Loucy (cell line): ENCODE results near the gene B3GALNT1.

ENCODE experiments used
- H2AFZ ChIP-seq: fragments of 200-600 bp; sonication (generic); 2 replicates; pipeline ENCODE4 v1.6.0; 2016; ENCODE audit warnings: antibody characterized with exemption, mild to moderate bottlenecking, low read length, moderate library complexity
- H3F3A ChIP-seq: fragments of 200-600 bp; 2 replicates; pipeline ENCODE4 v1.6.0; 2016; ENCODE audit warnings: antibody characterized with exemption, low read depth, mild to moderate bottlenecking
- H3K27me3 ChIP-seq: fragments of 200-600 bp; sonication (generic); 2 replicates; pipeline ENCODE4 v1.6.1; 2014; ENCODE audit warnings: low read length, mild to moderate bottlenecking; ENCODE audit not compliant: insufficient read depth, poor library complexity, severe bottlenecking
- H3K36me3 ChIP-seq: fragments of 200-600 bp; sonication (generic); 2 replicates; pipeline ENCODE4 v1.6.1; 2016; ENCODE audit warnings: low read length; ENCODE audit not compliant: insufficient read depth
- H3K4me1 ChIP-seq: fragments of 200-600 bp; sonication (generic); 2 replicates; pipeline ENCODE4 v1.5.1; 2014; ENCODE audit warnings: low read length, mild to moderate bottlenecking; ENCODE audit not compliant: insufficient read depth, poor library complexity, severe bottlenecking
- H3K4me2 ChIP-seq: fragments of 200-600 bp; sonication (generic); 2 replicates; pipeline ENCODE4 v1.6.0; 2014; ENCODE audit warnings: antibody characterized with exemption, low read length, low read depth, mild to moderate bottlenecking; ENCODE audit not compliant: poor library complexity, severe bottlenecking
- H3K4me3 ChIP-seq: fragments of 200-600 bp; sonication (generic); 2 replicates; pipeline ENCODE4 v1.5.1; 2014; ENCODE audit warnings: low read length, mild to moderate bottlenecking, mixed read lengths; ENCODE audit not compliant: poor library complexity, severe bottlenecking
- H3K79me2 ChIP-seq: fragments of 200-600 bp; sonication (generic); 2 replicates; pipeline ENCODE4 v1.6.1; 2014; ENCODE audit warnings: low read length; ENCODE audit not compliant: insufficient read depth
- H3K9ac ChIP-seq: fragments of 200-600 bp; sonication (generic); 2 replicates; pipeline ENCODE4 v1.6.0; 2014; ENCODE audit warnings: mild to moderate bottlenecking, low read depth, low read length, moderate library complexity; ENCODE audit not compliant: poor library complexity, severe bottlenecking
- H3K9me2 ChIP-seq: fragments of 200-600 bp; sonication (generic); replicated peaks from 2 replicates; pipeline ENCODE4 v1.6.1; 2016; ENCODE audit warnings: low read depth, low read length, mixed read lengths
- H3K9me3 ChIP-seq: fragments of 200-600 bp; sonication (generic); 2 replicates; pipeline ENCODE4 v1.6.1; 2014; ENCODE audit warnings: mild to moderate bottlenecking, antibody characterized with exemption, low read length, low read depth; ENCODE audit not compliant: insufficient read depth
- H4K20me1 ChIP-seq: fragments of 200-600 bp; sonication (generic); 2 replicates; pipeline ENCODE4 v1.6.0; 2014; ENCODE audit warnings: antibody characterized with exemption, low read length, mild to moderate bottlenecking; ENCODE audit not compliant: insufficient read depth, poor library complexity, severe bottlenecking
- EZH2phosphoT487 ChIP-seq: fragments of 200-600 bp; IDR thresholded peaks from 2 replicates; pipeline ENCODE4 v1.6.1; 2018; ENCODE audit warnings: antibody characterized with exemption, mild to moderate bottlenecking, moderate library complexity, borderline replicate concordance
- TF ChIP-seq, protein P1 (sequence below): fragments of 200-600 bp; sonication (generic); conservative IDR thresholded peaks from 2 replicates; pipeline ENCODE4 v1.5.1; 2014; ENCODE audit warnings: mild to moderate bottlenecking, antibody characterized with exemption, low read length

B3GALNT1 gene

DNA sequence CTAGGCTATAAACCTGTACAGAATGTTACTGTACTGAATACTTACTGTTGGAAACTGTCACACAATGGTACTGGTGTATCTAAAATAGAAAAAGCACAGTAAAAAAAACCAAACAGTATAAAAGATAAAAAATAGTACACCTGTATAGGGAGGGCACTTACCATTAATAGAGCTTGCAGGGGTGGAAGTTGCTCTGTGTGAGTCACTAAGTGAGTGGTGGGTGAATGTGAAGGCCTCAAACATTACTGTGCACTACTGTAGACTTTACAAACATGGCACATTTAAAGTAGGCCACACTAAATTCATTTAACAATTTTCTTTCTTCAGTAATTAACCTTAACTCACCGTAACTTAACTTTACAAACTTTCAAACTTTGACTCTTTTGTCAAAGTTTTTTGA, 22.0 kb downstream of the B3GALNT1 start:
- peak overlapping the region; percentile 27 for H3K9ac ChIP-seq
- H3K4me1 ChIP-seq: peaks cover 46% of the 10 kb centered on the region
- no peaks in the 10 kb centered on the region for H3K9me2 ChIP-seq
- H3K4me2 ChIP-seq: peak overlapping the region; percentile 64
- H3K36me3 ChIP-seq: no peaks in the 10 kb centered on the region
- TF ChIP-seq, protein P1, sequence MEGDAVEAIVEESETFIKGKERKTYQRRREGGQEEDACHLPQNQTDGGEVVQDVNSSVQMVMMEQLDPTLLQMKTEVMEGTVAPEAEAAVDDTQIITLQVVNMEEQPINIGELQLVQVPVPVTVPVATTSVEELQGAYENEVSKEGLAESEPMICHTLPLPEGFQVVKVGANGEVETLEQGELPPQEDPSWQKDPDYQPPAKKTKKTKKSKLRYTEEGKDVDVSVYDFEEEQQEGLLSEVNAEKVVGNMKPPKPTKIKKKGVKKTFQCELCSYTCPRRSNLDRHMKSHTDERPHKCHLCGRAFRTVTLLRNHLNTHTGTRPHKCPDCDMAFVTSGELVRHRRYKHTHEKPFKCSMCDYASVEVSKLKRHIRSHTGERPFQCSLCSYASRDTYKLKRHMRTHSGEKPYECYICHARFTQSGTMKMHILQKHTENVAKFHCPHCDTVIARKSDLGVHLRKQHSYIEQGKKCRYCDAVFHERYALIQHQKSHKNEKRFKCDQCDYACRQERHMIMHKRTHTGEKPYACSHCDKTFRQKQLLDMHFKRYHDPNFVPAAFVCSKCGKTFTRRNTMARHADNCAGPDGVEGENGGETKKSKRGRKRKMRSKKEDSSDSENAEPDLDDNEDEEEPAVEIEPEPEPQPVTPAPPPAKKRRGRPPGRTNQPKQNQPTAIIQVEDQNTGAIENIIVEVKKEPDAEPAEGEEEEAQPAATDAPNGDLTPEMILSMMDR: no peak
- no peak for TF ChIP-seq EZH2phosphoT487
- peak overlapping the region; percentile 5; the same call in 1 of the 2 replicates for H2AFZ ChIP-seq
- no peaks in the 10 kb centered on the region; the same call in 1 of the 2 replicates for H3F3A ChIP-seq
- no peaks in the 10 kb centered on the region for H3K9me3 ChIP-seq
- H4K20me1 ChIP-seq: no peaks in the 10 kb centered on the region
- H3K4me3 ChIP-seq: no peak overlapping the region
- H3K79me2 ChIP-seq: no peaks in the 10 kb centered on the region
- H3K27me3 ChIP-seq: no peaks in the 10 kb centered on the region

DNA sequence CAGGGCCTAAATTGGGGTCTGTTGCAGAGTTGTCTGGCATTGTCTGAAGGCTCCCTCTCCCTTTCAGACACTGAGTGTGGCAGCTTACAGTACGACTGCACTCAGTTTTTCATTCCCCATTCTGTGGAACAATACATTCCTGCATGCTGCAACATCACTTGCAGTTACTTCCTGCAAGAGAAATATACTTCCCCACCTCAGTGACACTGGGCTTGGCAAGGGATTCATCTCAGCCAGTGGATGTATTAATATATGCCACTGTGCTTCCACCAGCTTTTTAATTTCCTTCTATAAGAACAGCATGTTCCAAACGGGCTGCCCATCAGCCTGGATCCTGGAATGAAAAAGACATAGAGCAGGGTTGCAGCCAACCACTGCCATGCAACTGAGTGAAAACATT, 23.1 kb downstream of the B3GALNT1 start:
- Histone ChIP-seq H3K4me2 (peak overlapping the region; percentile 62), H3K9ac (peak overlapping the region; percentile 49)
- no peak for TF ChIP-seq EZH2phosphoT487
- TF ChIP-seq, protein P1: no peak

DNA sequence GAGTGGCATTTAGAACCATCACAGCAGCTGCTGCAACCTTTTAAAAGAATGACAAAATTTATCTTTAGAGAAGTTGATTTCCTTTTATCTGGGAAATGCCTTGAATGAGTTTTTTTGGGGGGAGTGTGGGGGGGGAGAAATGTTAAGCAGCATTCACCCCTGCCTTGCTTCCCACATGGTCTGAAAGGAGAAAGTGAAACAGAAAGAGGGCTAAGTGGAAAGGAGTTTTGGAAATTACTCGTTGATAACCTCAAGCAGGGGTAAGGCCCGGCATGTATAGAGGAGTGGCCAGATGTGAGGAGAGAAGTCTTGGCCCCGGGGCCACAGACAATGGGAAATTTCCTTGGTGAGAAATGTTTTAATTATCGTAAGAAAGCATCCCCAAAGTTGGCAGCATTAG, 23.5 kb downstream of the B3GALNT1 start:
- no peak for TF ChIP-seq EZH2phosphoT487
- TF ChIP-seq, protein P1: no peak
- Histone ChIP-seq H3K4me3 (peak overlapping the region; percentile 21), H3K9ac (peak overlapping the region; percentile 49), H3K9me3 (no peaks in the 10 kb centered on the region), H3K4me1 (peaks cover 54% of the 10 kb centered on the region), H3K36me3 (no peaks in the 10 kb centered on the region), H3F3A (no peaks in the 10 kb centered on the region; the same call in 1 of the 2 replicates), H2AFZ (peak overlapping the region; percentile 77), H3K4me2 (peak overlapping the region; percentile 62), H4K20me1 (no peaks in the 10 kb centered on the region), H3K27me3 (no peaks in the 10 kb centered on the region), H3K9me2 (no peaks in the 10 kb centered on the region), H3K79me2 (no peaks in the 10 kb centered on the region)

More for the DNA sequence above, 23.1 kb downstream of the B3GALNT1 start:
- H3K4me1 ChIP-seq: peaks cover 54% of the 10 kb centered on the region
- H3F3A ChIP-seq: no peaks in the 10 kb centered on the region; the same call in 1 of the 2 replicates
- H2AFZ ChIP-seq: peak overlapping the region; percentile 77
- H3K27me3 ChIP-seq: no peaks in the 10 kb centered on the region
- no peaks in the 10 kb centered on the region for H3K9me3 ChIP-seq
- H3K4me3 ChIP-seq: peak overlapping the region; percentile 21
- no peaks in the 10 kb centered on the region for H3K79me2 ChIP-seq
- no peaks in the 10 kb centered on the region for H3K36me3 ChIP-seq
- no peaks in the 10 kb centered on the region for H3K9me2 ChIP-seq
- H4K20me1 ChIP-seq: no peaks in the 10 kb centered on the region
